Measurements from ENCODE around the gene NPTXR.

The NPTXR gene

GRCh38 chr22:38843657-38844314 is at the start of gene NPTXR:
NPTXR (minus strand) TSS chr22:38844028.
- in situ Hi-C loops (cut with MboI; ENCODE audit: low sequenced_read_pairs): no loop called here

GRCh38 chr22:38891256-38891655 is 47.4 kb upstream of the NPTXR start:
- in situ Hi-C loops (cut with MboI; ENCODE audit: low sequenced_read_pairs): no loop called here

GRCh38 chr22:38890377-38890776 is 46.5 kb upstream of the NPTXR start:
- in situ Hi-C loops (cut with MboI; ENCODE audit: low sequenced_read_pairs): no loop called here

- in situ Hi-C loops (cut with MboI; ENCODE audit: low sequenced_read_pairs): no loop called here
These were observed 42.5 kb upstream of the NPTXR start for GRCh38 chr22:38886333-38886732.

- in situ Hi-C loops (cut with MboI; ENCODE audit: low sequenced_read_pairs): no loop called here
These were observed 39.3 kb upstream of the NPTXR start for GRCh38 chr22:38882972-38883622.

GRCh38 chr22:38881997-38882879 is 38.4 kb upstream of the NPTXR start:
- in situ Hi-C loops (cut with MboI; ENCODE audit: low sequenced_read_pairs): no loop called here

GRCh38 chr22:38881464-38881871 is 37.6 kb upstream of the NPTXR start:
- in situ Hi-C loops (cut with MboI; ENCODE audit: low sequenced_read_pairs): no loop called here

- in situ Hi-C loops (cut with MboI; ENCODE audit: low sequenced_read_pairs): no loop called here
These were observed 36.1 kb upstream of the NPTXR start for GRCh38 chr22:38879961-38880360.

GRCh38 chr22:38879108-38879729 is 35.4 kb upstream of the NPTXR start:
- in situ Hi-C loops (cut with MboI; ENCODE audit: low sequenced_read_pairs): no loop called here

- in situ Hi-C loops (cut with MboI; ENCODE audit: low sequenced_read_pairs): no loop called here
These were observed 34.2 kb upstream of the NPTXR start for GRCh38 chr22:38878001-38878400.

- in situ Hi-C loops (cut with MboI; ENCODE audit: low sequenced_read_pairs): loop anchor here (25.0 kb wide), 1 partner anchor 238 kb away; no protein-coding TSS in a partner anchor
These were observed 30.8 kb upstream of the NPTXR start for GRCh38 chr22:38874529-38875222.

- in situ Hi-C loops (cut with MboI; ENCODE audit: low sequenced_read_pairs): loop anchor here (25.0 kb wide), 1 partner anchor 239 kb away; no protein-coding TSS in a partner anchor
These were observed 29.9 kb upstream of the NPTXR start for GRCh38 chr22:38873469-38874411.

- in situ Hi-C loops (cut with MboI; ENCODE audit: low sequenced_read_pairs): loop anchor here (25.0 kb wide), 1 partner anchor 239 kb away; no protein-coding TSS in a partner anchor
These were observed 29.0 kb upstream of the NPTXR start for GRCh38 chr22:38872831-38873248.

GRCh38 chr22:38872172-38872830 is 28.5 kb upstream of the NPTXR start, which contains the start of gene CBX6:
CBX6 (minus strand) TSS chr22:38872216; CDS start chr22:38872190, 26 bp downstream.
- in situ Hi-C loops (cut with MboI; ENCODE audit: low sequenced_read_pairs): loop anchor here (25.0 kb wide), 1 partner anchor 240 kb away; no protein-coding TSS in a partner anchor

- in situ Hi-C loops (cut with MboI; ENCODE audit: low sequenced_read_pairs): loop anchor here (25.0 kb wide), 1 partner anchor 241 kb away; no protein-coding TSS in a partner anchor
These were observed 27.7 kb upstream of the NPTXR start for GRCh38 chr22:38871360-38872171.

GRCh38 chr22:38870791-38871359 is 27.0 kb upstream of the NPTXR start:
- in situ Hi-C loops (cut with MboI; ENCODE audit: low sequenced_read_pairs): loop anchor here (25.0 kb wide), 1 partner anchor 241 kb away; no protein-coding TSS in a partner anchor

GRCh38 chr22:38870312-38870741 is 26.5 kb upstream of the NPTXR start:
- in situ Hi-C loops (cut with MboI; ENCODE audit: low sequenced_read_pairs): loop anchor here (25.0 kb wide), 1 partner anchor 242 kb away; no protein-coding TSS in a partner anchor

Data from HL-60/S4 (cell line).